Psoas muscle (tissue), 8 donors: ENCODE results near the gene S100A8. TPM values are rescaled to one million over a fixed set of nuclear protein-coding genes. Genes with fewer than 3 reads are reported as not detected.

Experiments used
- ATAC-seq, 4 donors: fragments of 200-7000 bp; cut with Tn5 transposase; one replicate each; pipeline ENCODE4 v1.9.1; 2020; ENCODE audit warnings: moderate library complexity in 3 of 4, mild to moderate bottlenecking in 2 of 4
- DNase-seq, 2 donors: peaks; one replicate each; pipeline ENCODE4 v3.0.0-alpha.2; 2020
- H3K27ac ChIP-seq: fragments of 200-600 bp; one replicate; pipeline ENCODE4 v1.8.0; 2022
- H3K27me3 ChIP-seq, 3 donors: fragments of 200-600 bp in 1 of 3; one replicate each; pipeline versions ENCODE4 v1.6.1 to v1.8.0; 2013 to 2022; ENCODE audit warnings: low read length in 2 of 3, mild to moderate bottlenecking in 2 of 3, moderate library complexity in 1 of 3; ENCODE audit not compliant: insufficient read depth in 3 of 3
- H3K36me3 ChIP-seq, 2 donors: fragments of 200-600 bp in 1 of 2; one replicate each; pipeline versions ENCODE4 v1.6.1 to v1.8.0; 2013 to 2022; ENCODE audit warnings: low read depth in 1 of 2, mild to moderate bottlenecking in 1 of 2, moderate library complexity in 1 of 2; ENCODE audit not compliant: insufficient read depth in 1 of 2
- H3K4me1 ChIP-seq: fragments of 200-600 bp; one replicate; pipeline ENCODE4 v1.8.0; 2022
- H3K4me3 ChIP-seq: fragments of 200-600 bp; one replicate; pipeline ENCODE4 v1.8.0; 2022; ENCODE audit warnings: mild to moderate bottlenecking
- H3K9me3 ChIP-seq: fragments of 200-600 bp; one replicate; pipeline ENCODE4 v1.8.0; 2022
- CTCF ChIP-seq: fragments of 200-600 bp; IDR thresholded peaks from one replicate; pipeline ENCODE4 v1.8.0; 2022; ENCODE audit warnings: antibody characterized with exemption
- WGBS, 3 donors: extraction: QIAGEN DNeasy Blood & Tissue Kit; methylation state at CpG; one replicate each; pipeline versions ENCODE4 v1.1.6 to v1.1.7; 2013; 5-methylcytosine and 5-hydroxymethylcytosine counted together
- intact Hi-C, 2 donors: fragments of 100-400 bp; cut with DNase I; formaldehyde crosslinking; loops; one replicate each; pipeline versions ENCODE4 v1.11.0 to v1.14.2; 2022
- polyA plus RNA-seq, 3 donors: library from polyadenylated mRNA; stranded (reverse); fragments of 200-250 nt; gene quantifications; one replicate each; pipeline ENCODE4 v1.2.3, GENCODE V29; 2013
- total RNA-seq, 4 donors: library from RNA; stranded (reverse); fragmentation: NEBNext Ultra II Directional in 2 of 4; extraction: Animal tissue kit (Norgen Biotek cat#: 25700) in 2 of 4; gene quantifications; one replicate each; pipeline versions ENCODE4 v1.2.1 to v1.2.4, GENCODE V29; 2021 to 2023
- donor health status: healthy with polysubstance abuse.
- donor health status: DM: no; HTN: no; CAD: no; lungs with moderate emphysema.
- donor health status: Bipolar disorder and iron deficiency.
- donor health status: healthy.
- donor health status: DM: yes; HTN: yes; CAD: no.
- donor health status: DM: no; HTN: no; CAD: no.
- donor health status: DM: no; HTN: no; CAD: no.
- donor health status: DM: yes; HTN: yes; CAD: no.

The S100A8 gene
- total and polyA plus RNA-seq, 7 donors, result 16.8 to 57.0 (median 30.6) TPM

- Histone ChIP-seq H3K9me3 (no peaks in the 10 kb centered on the region), H3K27me3 (no peaks in the 10 kb centered on the region), H3K4me1 (no peaks in the 10 kb centered on the region), H3K4me3 (no peak overlapping the region), H3K27ac (no peak overlapping the region), H3K36me3 (no peaks in the 10 kb centered on the region)
- ATAC-seq (no peak), DNase-seq (no peak)
- TF ChIP-seq CTCF, result no peak
- intact Hi-C loops, result no loop called here
Measured at GRCh38 chr1:153364156-153364555, 26.7 kb downstream of the S100A8 start.

- intact Hi-C loops, result no loop called here
- DNase-seq, result no peak
- Histone ChIP-seq H3K9me3 (no peaks in the 10 kb centered on the region), H3K27me3 (no peaks in the 10 kb centered on the region), H3K4me1 (no peaks in the 10 kb centered on the region), H3K27ac (no peak overlapping the region), H3K36me3 (no peaks in the 10 kb centered on the region), H3K4me3 (no peak overlapping the region)
- TF ChIP-seq CTCF, result no peak
- 61 to 68% (median 65%) methylated on average over 3 of the region's 3 CpGs for WGBS, 3 donors
- no peak for ATAC-seq
Measured at GRCh38 chr1:153363641-153364040, 27.2 kb downstream of the S100A8 start.

- H3K4me3 ChIP-seq, result no peak overlapping the region
- intact Hi-C loops, result no loop called here
- H3K4me1 ChIP-seq, result no peaks in the 10 kb centered on the region
- H3K27ac ChIP-seq, result no peak overlapping the region
- DNase-seq (no peak), ATAC-seq (no peak)
- H3K9me3 ChIP-seq, result no peaks in the 10 kb centered on the region
- no peak for TF ChIP-seq CTCF
- H3K27me3 ChIP-seq, result no peaks in the 10 kb centered on the region
- 72 to 77% (median 76%) methylated on average over 3 of the region's 3 CpGs for WGBS, 3 donors
- no peaks in the 10 kb centered on the region for H3K36me3 ChIP-seq
Measured at GRCh38 chr1:153362187-153362775, 28.6 kb downstream of the S100A8 start.

- DNase-seq, result no peak
- Histone ChIP-seq H3K27ac (no peak overlapping the region), H3K4me1 (no peaks in the 10 kb centered on the region), H3K36me3 (no peaks in the 10 kb centered on the region), H3K9me3 (no peaks in the 10 kb centered on the region), H3K27me3 (no peaks in the 10 kb centered on the region), H3K4me3 (no peak overlapping the region)
- intact Hi-C loops, result no loop called here
- 77 to 86% (median 82%) methylated on average over 4 of the region's 4 CpGs for WGBS, 3 donors
- TF ChIP-seq CTCF, result no peak
- no peak for ATAC-seq
Measured at GRCh38 chr1:153361480-153362109, 29.3 kb downstream of the S100A8 start.
